GM12878 (cell line): ENCODE measurements around the gene CARMIL3. TPM values are rescaled to one million over a fixed set of nuclear protein-coding genes. Genes with fewer than 3 reads are reported as not detected.

Experiments used
- ATAC-seq: fragments of 200-7000 bp; cut with Tn5 transposase; 3 replicates; pipeline ENCODE4 v1.9.1; 2020; ENCODE audit warnings: mild to moderate bottlenecking, moderate library complexity
- BruUV-seq: library from RNA; stranded (reverse); fragments of 400-500 nt; replicated peaks from 2 replicates; lab custom pipeline; 2021; lab: Mats Ljungman, UMichigan
- CTCF ChIA-PET: fragments of 300-600 bp; sonication (Branson Sonifier 250); formaldehyde crosslinking; extraction: SDS; loops from one replicate; lab custom pipeline; 2021; ENCODE audit warnings: inconsistent platforms; lab: Yijun Ruan, JAX
- POLR2A ChIA-PET: fragments of 350-600 bp; formaldehyde crosslinking; extraction: SDS; loops from one replicate; lab custom pipeline; 2021; ENCODE audit warnings: inconsistent platforms; lab: Charles Lee
- RAD21 ChIA-PET: fragments of 300-600 bp; sonication (Branson Sonifier 250); formaldehyde crosslinking; loops from one replicate; lab custom pipeline; 2023; ENCODE audit warnings: antibody characterized with exemption; ENCODE audit not compliant: unreplicated experiment; lab: Charles Lee
- SMC1A ChIA-PET: fragments of 300-600 bp; sonication (Branson Sonifier 250); formaldehyde crosslinking; loops from one replicate; lab custom pipeline; 2023; ENCODE audit not compliant: unreplicated experiment, uncharacterized antibody; lab: Charles Lee
- DNase-seq: peaks from one replicate; pipeline ENCODE4 v3.0.0-alpha.2; 2011; ENCODE audit warnings: low read depth, low spot score
- FAIRE-seq: peaks from 3 replicates; lab custom pipeline; 2011; peaks lifted over from hg19 to GRCh38; lab: Jason Lieb, UNC
- H2AFZ ChIP-seq: 2 replicates; pipeline ENCODE4 v1.6.0; 2011; ENCODE audit warnings: low read depth, low read length, control low read depth; ENCODE audit not compliant: control insufficient read depth
- H3K27ac ChIP-seq: 2 replicates; pipeline ENCODE4 v1.5.1; 2011; ENCODE audit warnings: control low read depth; ENCODE audit not compliant: control insufficient read depth, insufficient read depth
- H3K27me3 ChIP-seq, 2 experiments: replicated peaks in 1 of 2; 2 replicates each; pipeline versions ENCODE4 v1.6.0 to v1.6.1; 2011; ENCODE audit warnings: low read length in 1 of 2; ENCODE audit not compliant: control insufficient read depth in 2 of 2, insufficient read depth in 2 of 2
- H3K36me3 ChIP-seq, 2 experiments: 2 replicates each; pipeline ENCODE4 v1.5.1; 2011; ENCODE audit warnings: low read length in 1 of 2; ENCODE audit not compliant: control insufficient read depth in 2 of 2, insufficient read depth in 2 of 2
- H3K4me1 ChIP-seq: 2 replicates; pipeline ENCODE4 v1.6.1; 2011; ENCODE audit warnings: mild to moderate bottlenecking, low read length, moderate library complexity, mixed read lengths; ENCODE audit not compliant: control insufficient read depth, insufficient read depth
- H3K4me2 ChIP-seq: 2 replicates; pipeline ENCODE4 v1.6.0; 2011; ENCODE audit warnings: control low read depth; ENCODE audit not compliant: control insufficient read depth, insufficient read depth
- H3K4me3 ChIP-seq: fragments of 200-600 bp; sonication (generic); 2 replicates; pipeline ENCODE4 v1.5.1; 2016
- H3K79me2 ChIP-seq: 2 replicates; pipeline ENCODE4 v1.6.0; 2011; ENCODE audit warnings: low read length; ENCODE audit not compliant: control insufficient read depth, insufficient read depth
- H3K9ac ChIP-seq: 2 replicates; pipeline ENCODE4 v1.8.0; 2011; ENCODE audit warnings: low read length, control low read depth, mixed read lengths; ENCODE audit not compliant: control insufficient read depth, insufficient read depth
- H3K9me3 ChIP-seq: replicated peaks from 3 replicates; pipeline ENCODE4 v1.5.1; 2011; ENCODE audit warnings: mild to moderate bottlenecking, low read length; ENCODE audit not compliant: control insufficient read depth, insufficient read depth
- H4K20me1 ChIP-seq: 2 replicates; pipeline ENCODE4 v1.6.0; 2011; ENCODE audit not compliant: control insufficient read depth, insufficient read depth
- ASH2L ChIP-seq: fragments of 300-600, 200-600 bp; sonication (generic); IDR thresholded peaks from 2 replicates; pipeline ENCODE4 v1.6.1; 2017; ENCODE audit warnings: low read depth, mild to moderate bottlenecking, borderline replicate concordance
- ATF7 ChIP-seq: fragments of 450-650 bp; IDR thresholded peaks from 2 replicates; pipeline ENCODE4 v1.6.1; 2016; ENCODE audit warnings: low read depth, mild to moderate bottlenecking
- CEBPB ChIP-seq, 2 experiments: fragments of 150-350 bp in 1 of 2; IDR thresholded peaks; 2 replicates each; pipeline ENCODE4 v1.6.1; 2012 to 2014; ENCODE audit warnings: low read depth in 2 of 2, low read length in 2 of 2, borderline replicate concordance in 1 of 2, inconsistent platforms in 1 of 2
- SMC3 ChIP-seq: IDR thresholded peaks from 2 replicates; pipeline ENCODE4 v1.6.1; 2011; ENCODE audit warnings: low read length, improper control_type of control experiment, borderline replicate concordance
- WGBS: methylation state at CpG from one replicate; pipeline ENCODE4 v1.1.6; 2016; ENCODE audit warnings: low lambda C conversion rate; ENCODE audit not compliant: insufficient replicate concordance, insufficient coverage; ENCODE audit errors: missing lambda C conversion rate; 5-methylcytosine and 5-hydroxymethylcytosine counted together
- in situ Hi-C: fragments of 300-500 bp; cut with MboI; formaldehyde crosslinking; loops from 9 replicates; pipeline ENCODE4 v1.14.3; 2018; ENCODE audit warnings: mixed read lengths
- intact Hi-C: fragments of 100-400 bp; cut with micrococcal nuclease; formaldehyde crosslinking; loops from one replicate; pipeline ENCODE4 v1.14.2; 2022; ENCODE audit not compliant: unreplicated experiment
- polyA plus RNA-seq, 11 experiments: library from polyadenylated mRNA; depleted of rRNA in 4 of 11; unstranded in 6 of 11; stranded (reverse) in 5 of 11; fragments of >200 nt; fragmentation: Nextera tagmentation in 4 of 11; fragmentation: Illumina TruSeq in 1 of 11; extraction: Ambion mirVana in 4 of 11; extraction: Trizol in 1 of 11; gene quantifications; 1 replicate in 1 of 11; 2 replicates in 10 of 11; pipeline versions ENCODE4 v1.2.1 to v1.2.3, GENCODE V29; 2011 to 2016; ENCODE audit warnings: inconsistent platforms in 2 of 11, missing spikeins in 2 of 11, low read depth in 1 of 11
- total RNA-seq, 4 experiments: library from RNA; depleted of rRNA in 3 of 4; stranded (reverse); fragments of >200 nt in 3 of 4; fragmentation: Illumina TruSeq in 1 of 4; extraction: Trizol in 1 of 4; gene quantifications; 2 replicates each; pipeline versions ENCODE4 v1.2.1 to v1.2.3, GENCODE V29; 2013 to 2021
- TF ChIP-seq, protein P1 (sequence below): fragments of 450-650 bp; IDR thresholded peaks from 2 replicates; pipeline ENCODE4 v1.6.1; 2017; ENCODE audit warnings: mild to moderate bottlenecking, low read depth, inconsistent platforms; ENCODE audit not compliant: poor library complexity, severe bottlenecking

Gene CARMIL3
- total and polyA plus RNA-seq, 10 of the 15 experiments (the other 5 are each of a cell fraction or from before 2014, with no cell fraction given): 0.09 to 0.32 (median 0.25) TPM; not detected in 3

- TF ChIP-seq, protein P1, sequence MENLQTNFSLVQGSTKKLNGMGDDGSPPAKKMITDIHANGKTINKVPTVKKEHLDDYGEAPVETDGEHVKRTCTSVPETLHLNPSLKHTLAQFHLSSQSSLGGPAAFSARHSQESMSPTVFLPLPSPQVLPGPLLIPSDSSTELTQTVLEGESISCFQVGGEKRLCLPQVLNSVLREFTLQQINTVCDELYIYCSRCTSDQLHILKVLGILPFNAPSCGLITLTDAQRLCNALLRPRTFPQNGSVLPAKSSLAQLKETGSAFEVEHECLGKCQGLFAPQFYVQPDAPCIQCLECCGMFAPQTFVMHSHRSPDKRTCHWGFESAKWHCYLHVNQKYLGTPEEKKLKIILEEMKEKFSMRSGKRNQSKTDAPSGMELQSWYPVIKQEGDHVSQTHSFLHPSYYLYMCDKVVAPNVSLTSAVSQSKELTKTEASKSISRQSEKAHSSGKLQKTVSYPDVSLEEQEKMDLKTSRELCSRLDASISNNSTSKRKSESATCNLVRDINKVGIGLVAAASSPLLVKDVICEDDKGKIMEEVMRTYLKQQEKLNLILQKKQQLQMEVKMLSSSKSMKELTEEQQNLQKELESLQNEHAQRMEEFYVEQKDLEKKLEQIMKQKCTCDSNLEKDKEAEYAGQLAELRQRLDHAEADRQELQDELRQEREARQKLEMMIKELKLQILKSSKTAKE: no peak
- no peak for TF ChIP-seq ATF7
Measured at GRCh38 chr14:24085215-24085614, 33.4 kb downstream of the CARMIL3 start (continued).

DNA sequence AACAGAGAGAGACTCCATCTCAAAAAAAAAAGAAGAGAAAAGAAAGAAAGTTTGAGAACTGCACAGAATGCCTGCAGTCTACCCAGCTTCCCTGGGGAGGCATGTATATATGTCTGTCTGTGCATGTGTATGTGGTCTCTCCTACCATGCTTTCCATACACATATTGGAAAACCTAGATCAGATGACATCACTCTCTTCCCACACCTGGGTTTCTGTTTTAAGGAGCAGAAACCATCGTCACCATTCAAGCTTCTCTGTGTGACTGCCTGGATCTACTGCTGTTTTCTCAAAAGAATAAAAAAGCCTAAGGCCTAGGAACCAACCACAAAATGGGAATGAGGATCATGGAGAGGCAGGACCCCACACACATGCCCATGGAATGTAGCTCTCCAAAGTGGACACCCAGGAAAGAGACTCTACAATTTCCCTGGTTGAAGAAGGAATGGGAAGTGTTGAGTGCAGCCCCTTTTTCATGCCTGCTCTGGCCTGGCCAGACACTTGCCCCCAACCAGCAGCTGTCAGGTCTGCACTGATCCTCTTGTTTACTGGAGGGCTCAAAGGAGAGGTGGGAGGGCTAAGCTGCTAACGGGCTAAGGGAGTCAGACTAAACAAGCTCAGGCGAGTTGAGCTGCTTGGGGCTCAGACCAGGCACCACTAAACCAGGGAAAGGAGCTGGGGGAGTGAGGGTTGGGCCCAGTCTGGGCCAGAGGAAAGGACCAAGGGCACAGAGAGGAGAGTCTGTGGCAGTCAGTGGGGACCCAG, 34.6 kb downstream of the CARMIL3 start:
- intact Hi-C loops: no loop called here
- no peak for TF ChIP-seq CEBPB (IDR thresholded peaks at IDR 0.05; ENCODE audit: borderline replicate concordance in 1 of 2, low read depth in 2 of 2, low read length in 2 of 2)
- no peak for TF ChIP-seq SMC3
- no peak for TF ChIP-seq ASH2L
- TF ChIP-seq, all 136 proteins: peak for 0
- H3K27ac ChIP-seq: no peak overlapping the region
- no peak overlapping the region for H3K9ac ChIP-seq
- ChIA-PET SMC1A (interaction anchor here (1.1 to 2.6 kb wide), 3 partner anchors 22 to 75 kb away, joined by 3 to 8 read pairs (median 4); partner anchors contain the start of gene IRF9), POLR2A (interaction anchor here (1.0 kb wide), 1 partner anchor 20 kb away, joined by 3 read pairs; no protein-coding TSS in a partner anchor), CTCF (interaction anchor here (0.6 to 3.2 kb wide), 5 partner anchors 16 to 496 kb away, joined by 3 to 17 read pairs (median 4); partner anchors contain the start of gene IRF9), RAD21 (interaction anchor here (1.0 to 1.3 kb wide), 3 partner anchors 19 to 28 kb away, joined by 3 to 6 read pairs (median 5); no protein-coding TSS in a partner anchor)
- H3K79me2 ChIP-seq: no peaks in the 10 kb centered on the region
- H4K20me1 ChIP-seq: no peaks in the 10 kb centered on the region
- FAIRE-seq: no peak
- no peak for DNase-seq
- H3K9me3 ChIP-seq: no peaks in the 10 kb centered on the region
- BruUV-seq: no TSS peak
- H3K27me3 ChIP-seq: no peaks in the 10 kb centered on the region
- in situ Hi-C loops: loop anchor here (5.0 kb wide), 1 partner anchor 74 kb away; no protein-coding TSS in a partner anchor
- ATAC-seq: no peak
- no peak overlapping the region for H3K4me3 ChIP-seq
- WGBS: 69% methylated on average over 3 of the region's 3 CpGs
- H3K4me2 ChIP-seq: no peak overlapping the region
- no peaks in the 10 kb centered on the region for H3K36me3 ChIP-seq
- H3K4me1 ChIP-seq: 0 out of 2 replicates have a peak, but pooled peaks cover 3% of the 10 kb centered on the region
- no peak overlapping the region for H2AFZ ChIP-seq
